Lower lobe of right lung (tissue), 2 donors: ENCODE results near the gene CERKL. TPM values are rescaled to one million over a fixed set of nuclear protein-coding genes. Genes with fewer than 3 reads are reported as not detected.
A peak's percentile ranks its signal among the peaks of the same experiment; 100 is the strongest.

ENCODE experiments used
- ATAC-seq, 2 donors: fragments of 200-7000 bp; cut with Tn5 transposase; one replicate each; pipeline ENCODE4 v1.9.1; 2020 to 2022; ENCODE audit warnings: mild to moderate bottlenecking in 2 of 2, moderate library complexity in 2 of 2
- DNase-seq: peaks from one replicate; pipeline ENCODE4 v3.0.0-alpha.2; 2020
- H3K27ac ChIP-seq: fragments of 200-600 bp; one replicate; pipeline ENCODE4 v1.8.0; 2022
- H3K27me3 ChIP-seq: fragments of 200-600 bp; one replicate; pipeline ENCODE4 v1.8.0; 2022; ENCODE audit warnings: low read depth
- H3K36me3 ChIP-seq: fragments of 200-600 bp; one replicate; pipeline ENCODE4 v1.8.0; 2022; ENCODE audit warnings: mild to moderate bottlenecking
- H3K4me1 ChIP-seq: fragments of 200-600 bp; one replicate; pipeline ENCODE4 v1.8.0; 2022
- H3K4me3 ChIP-seq: fragments of 200-600 bp; one replicate; pipeline ENCODE4 v1.8.0; 2022; ENCODE audit warnings: mild to moderate bottlenecking
- H3K9me3 ChIP-seq: fragments of 200-600 bp; one replicate; pipeline ENCODE4 v1.8.0; 2022
- CTCF ChIP-seq: fragments of 200-600 bp; IDR thresholded peaks from one replicate; pipeline ENCODE4 v1.8.0; 2022; ENCODE audit warnings: antibody characterized with exemption, mild to moderate bottlenecking
- intact Hi-C: fragments of 100-400 bp; cut with DNase I; formaldehyde crosslinking; loops from one replicate; pipeline ENCODE4 v1.11.0; 2022
- total RNA-seq: library from RNA; stranded (reverse); fragmentation: NEBNext Ultra II Directional; extraction: Animal tissue kit (Norgen Biotek cat#: 25700); gene quantifications from one replicate; pipeline ENCODE4 v1.2.1, GENCODE V29; 2021
- donor health status: DM: no; HTN: yes; CAD: no; lungs with severe emphysema.

The CERKL gene
- total RNA-seq, 1 donor from 2014 or later: 1.7 TPM

- no peaks in the 10 kb centered on the region for H3K9me3 ChIP-seq
- ATAC-seq (no peak), DNase-seq (no peak)
- H3K4me3 ChIP-seq: no peak overlapping the region
- no peaks in the 10 kb centered on the region for H3K27me3 ChIP-seq
- intact Hi-C loops: no loop called here
- H3K36me3 ChIP-seq: no peaks in the 10 kb centered on the region
- no peak overlapping the region for H3K27ac ChIP-seq
- no peaks in the 10 kb centered on the region for H3K4me1 ChIP-seq
- TF ChIP-seq CTCF: no peak
Observed at GRCh38 chr2:181589779-181590178, 67.1 kb downstream of the CERKL start.

GRCh38 chr2:181588546-181588945 lies 68.4 kb downstream of the CERKL start:
- intact Hi-C loops: no loop called here
- ATAC-seq (no peak), DNase-seq (no peak)
- H3K27ac ChIP-seq: no peak overlapping the region
- no peak for TF ChIP-seq CTCF
- H3K36me3 ChIP-seq: no peaks in the 10 kb centered on the region
- H3K4me3 ChIP-seq: no peak overlapping the region
- H3K4me1 ChIP-seq: no peaks in the 10 kb centered on the region
- no peaks in the 10 kb centered on the region for H3K9me3 ChIP-seq
- no peaks in the 10 kb centered on the region for H3K27me3 ChIP-seq

- no peak for DNase-seq
- Histone ChIP-seq H3K4me3 (no peak overlapping the region), H3K4me1 (no peaks in the 10 kb centered on the region), H3K27me3 (no peaks in the 10 kb centered on the region), H3K9me3 (no peaks in the 10 kb centered on the region), H3K27ac (no peak overlapping the region), H3K36me3 (no peaks in the 10 kb centered on the region)
- no peak for TF ChIP-seq CTCF
- intact Hi-C loops: no loop called here
- ATAC-seq: peak in 1 of 2 donors; percentile 38
Observed at GRCh38 chr2:181586569-181587081, 70.3 kb downstream of the CERKL start.

- Histone ChIP-seq H3K27me3 (no peaks in the 10 kb centered on the region), H3K9me3 (no peaks in the 10 kb centered on the region), H3K27ac (no peak overlapping the region), H3K4me1 (no peaks in the 10 kb centered on the region), H3K4me3 (no peak overlapping the region), H3K36me3 (no peaks in the 10 kb centered on the region)
- intact Hi-C loops: no loop called here
- TF ChIP-seq CTCF: no peak
- DNase-seq (no peak), ATAC-seq (no peak)
Observed at GRCh38 chr2:181585732-181586131, 71.2 kb downstream of the CERKL start.

GRCh38 chr2:181581534-181581933 lies 75.4 kb downstream of the CERKL start:
- Histone ChIP-seq H3K27me3 (no peaks in the 10 kb centered on the region), H3K4me3 (no peak overlapping the region), H3K27ac (no peak overlapping the region), H3K4me1 (no peaks in the 10 kb centered on the region), H3K9me3 (no peaks in the 10 kb centered on the region), H3K36me3 (no peaks in the 10 kb centered on the region)
- DNase-seq (no peak), ATAC-seq (no peak)
- TF ChIP-seq CTCF: no peak
- intact Hi-C loops: no loop called here

- intact Hi-C loops: no loop called here
- Histone ChIP-seq H3K36me3 (no peaks in the 10 kb centered on the region), H3K27ac (no peak overlapping the region), H3K4me3 (no peak overlapping the region), H3K9me3 (no peaks in the 10 kb centered on the region), H3K4me1 (no peaks in the 10 kb centered on the region), H3K27me3 (no peaks in the 10 kb centered on the region)
- no peak for DNase-seq
- ATAC-seq: no peak
- no peak for TF ChIP-seq CTCF
Observed at GRCh38 chr2:181578829-181579228, 78.1 kb downstream of the CERKL start.
